Fibroblast of skin of left quadriceps (primary cell): ENCODE results near the gene KRT5.

Experiments used
- DNase-seq, 2 experiments: peaks; one replicate each; pipeline ENCODE4 v3.0.0-alpha.2; 2013; ENCODE audit warnings: low read depth in 2 of 2

The KRT5 gene

DNA sequence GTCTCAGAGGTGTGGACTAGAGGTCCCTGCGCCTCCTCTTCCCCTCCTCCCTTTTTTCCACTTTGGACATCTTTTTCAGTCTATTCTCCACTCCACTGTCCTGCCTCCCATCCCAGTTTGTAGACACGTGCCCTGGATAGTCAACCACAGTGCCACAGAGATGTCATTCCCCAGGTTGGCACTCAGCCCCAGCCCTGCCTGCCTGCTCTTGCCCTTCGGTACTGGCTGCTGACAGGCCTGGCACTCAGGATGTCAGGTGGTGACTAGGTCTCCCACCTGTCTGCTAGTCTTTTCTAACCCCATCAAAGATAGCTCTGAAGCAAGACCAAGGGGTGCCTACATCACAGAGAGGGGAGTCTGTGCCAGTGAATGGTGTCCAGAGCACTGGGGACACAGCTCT is 16.9 kb upstream of the KRT5 start:
- DNase-seq = no peak

DNA sequence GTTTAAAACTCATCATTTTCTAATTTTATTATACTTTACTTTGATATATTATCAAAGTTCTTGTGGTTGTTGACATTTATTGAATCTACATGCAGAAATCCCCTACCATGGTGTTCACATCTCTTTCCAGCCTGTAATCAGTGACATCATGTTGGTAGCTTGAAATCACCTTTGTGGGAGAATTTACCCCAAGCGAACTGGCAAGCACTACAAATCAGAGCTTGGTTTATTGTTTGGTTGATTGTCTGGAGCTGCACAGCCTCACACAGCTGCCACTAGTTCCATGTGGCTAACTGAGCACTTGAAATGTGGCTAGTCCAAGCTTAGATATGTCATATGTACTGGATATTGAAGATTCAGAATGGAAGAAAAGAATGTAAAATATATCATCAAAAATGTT is 15.4 kb upstream of the KRT5 start:
- DNase-seq = no peak

GRCh38 chr12:52534482-52534881 is 14.3 kb upstream of the KRT5 start:
- no peak for DNase-seq

GRCh38 chr12:52533686-52534470 is 13.7 kb upstream of the KRT5 start:
- DNase-seq = no peak

GRCh38 chr12:52532636-52533035 is 12.4 kb upstream of the KRT5 start:
- no peak for DNase-seq

DNA sequence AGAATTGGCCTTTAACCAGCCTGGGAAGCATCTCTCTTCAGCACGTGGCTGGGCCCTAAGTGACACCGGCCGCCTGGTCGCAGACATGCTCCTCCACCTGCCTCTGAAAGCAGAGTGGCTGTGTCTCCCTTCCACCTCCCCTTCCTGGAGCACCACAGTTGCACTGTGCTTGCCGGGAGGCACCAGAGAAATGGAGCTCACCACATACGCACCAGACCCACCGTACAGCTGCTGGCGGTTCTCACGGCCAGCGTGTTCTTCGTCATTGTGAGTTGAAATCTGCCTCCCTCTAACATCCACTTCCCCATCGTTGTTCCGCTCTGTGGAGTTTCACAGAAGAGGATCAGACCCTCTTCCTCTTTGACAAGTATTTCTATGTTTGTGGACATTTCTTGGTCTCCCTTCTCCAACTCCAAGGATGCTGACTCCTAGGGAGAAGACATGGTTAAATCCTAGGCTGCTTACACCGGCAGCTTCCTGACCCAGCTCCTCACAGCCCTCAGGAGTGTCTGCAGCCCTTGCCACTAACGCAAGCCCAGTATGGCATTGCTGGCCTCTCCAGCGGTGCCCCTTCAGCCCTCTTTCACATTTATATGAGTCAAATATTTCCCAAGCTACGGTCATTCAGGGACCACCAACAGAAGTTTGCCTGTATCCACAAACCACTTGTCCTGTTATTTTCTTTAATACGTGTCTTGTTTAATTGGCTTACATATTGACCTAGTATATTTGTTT is 11.5 kb upstream of the KRT5 start:
- DNase-seq = no peak

- no peak for DNase-seq
These were observed 10.7 kb upstream of the KRT5 start for GRCh38 chr12:52530905-52531304.

DNA sequence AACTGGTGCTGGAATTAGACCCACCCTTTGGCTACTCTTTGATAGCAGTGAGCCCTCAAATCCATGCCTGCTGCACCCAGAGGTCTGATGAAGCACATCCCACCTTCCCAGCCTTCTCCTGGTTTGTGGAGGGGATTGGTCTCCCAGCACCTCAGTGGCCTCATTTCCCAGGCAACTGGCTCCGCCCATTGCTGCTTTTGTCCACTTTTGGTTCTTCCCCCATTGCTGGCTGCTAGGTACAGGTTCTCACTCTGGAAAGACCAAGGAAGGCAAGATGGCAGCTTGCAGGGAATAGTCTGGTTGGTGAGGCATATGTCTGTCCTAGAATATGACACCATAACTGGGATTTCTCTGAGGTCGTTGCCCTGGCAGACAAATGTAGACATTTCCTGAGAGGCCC is 10.2 kb upstream of the KRT5 start:
- no peak for DNase-seq

GRCh38 chr12:52529846-52530245 is 9.7 kb upstream of the KRT5 start:
- no peak for DNase-seq

GRCh38 chr12:52529417-52529816 is 9.2 kb upstream of the KRT5 start:
- DNase-seq = no peak

GRCh38 chr12:52528641-52529143 is 8.5 kb upstream of the KRT5 start:
- DNase-seq = no peak

DNA sequence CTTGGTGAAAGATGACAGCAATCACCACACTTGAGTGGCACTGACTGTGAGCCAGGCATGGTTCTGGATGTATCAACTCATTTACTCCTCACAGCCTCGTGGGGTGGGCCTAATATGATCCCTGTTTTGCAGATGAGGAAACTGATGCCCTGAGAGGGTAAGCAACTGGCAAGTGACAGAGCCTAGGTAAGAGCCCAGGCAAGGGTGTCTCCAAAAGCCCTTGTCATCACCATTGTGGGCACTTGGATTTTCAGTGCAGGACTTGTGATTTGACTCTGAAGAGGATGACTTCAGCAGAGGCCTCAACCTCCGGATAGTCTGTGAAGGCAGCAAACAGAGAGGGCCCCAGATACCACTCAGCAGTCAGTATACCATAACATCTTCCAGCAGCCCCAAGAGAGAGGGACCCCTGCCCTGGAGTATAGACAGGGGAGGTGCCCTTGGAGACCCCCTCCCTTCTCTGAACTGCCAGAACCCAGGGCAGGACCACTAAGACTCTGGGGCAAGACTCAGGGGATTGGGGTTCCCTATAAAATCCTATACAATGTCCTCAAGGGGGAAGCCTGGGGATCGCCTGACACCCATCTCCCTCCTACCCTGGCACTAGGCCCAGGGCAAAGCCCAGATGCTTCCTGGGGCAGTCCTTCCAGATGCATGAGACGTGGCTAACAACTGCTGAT is 7.1 kb upstream of the KRT5 start:
- no peak for DNase-seq

GRCh38 chr12:52526511-52526951 is 6.3 kb upstream of the KRT5 start:
- no peak for DNase-seq

- DNase-seq = no peak
These were observed 5.7 kb upstream of the KRT5 start for GRCh38 chr12:52525661-52526499.

DNA sequence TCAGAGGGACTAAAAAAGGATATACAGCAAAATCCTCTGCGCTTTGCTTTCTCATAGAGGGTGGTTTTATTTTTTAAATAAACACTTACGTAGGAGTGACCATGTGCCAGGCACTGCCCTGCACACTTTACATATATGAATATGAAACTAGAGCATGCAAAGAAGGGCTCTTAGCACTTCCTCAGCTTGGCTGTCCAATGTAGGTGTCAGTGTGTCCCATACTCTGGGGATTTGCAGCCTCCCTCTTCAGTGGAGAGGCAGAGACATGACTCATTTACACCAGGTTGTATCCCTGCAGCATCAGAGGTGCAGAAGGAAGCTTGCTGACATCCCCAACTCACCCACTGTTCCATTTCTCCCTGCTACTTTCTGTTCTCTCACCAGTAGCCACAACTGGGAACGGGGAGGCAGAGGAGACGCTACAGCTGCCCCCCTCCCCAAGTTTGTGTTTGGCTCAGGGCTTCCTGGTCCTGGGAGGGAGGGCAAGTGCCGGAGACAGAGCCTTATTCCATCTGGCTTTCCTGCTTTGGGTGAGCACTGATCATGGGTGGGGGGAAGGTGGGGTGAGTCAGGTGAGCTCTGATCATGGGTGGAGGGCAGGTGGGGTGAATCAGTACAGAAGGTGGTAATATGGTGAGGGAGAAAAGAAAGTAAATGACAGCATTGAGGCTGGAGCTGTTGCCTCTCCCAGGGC is 4.9 kb upstream of the KRT5 start:
- no peak for DNase-seq

DNA sequence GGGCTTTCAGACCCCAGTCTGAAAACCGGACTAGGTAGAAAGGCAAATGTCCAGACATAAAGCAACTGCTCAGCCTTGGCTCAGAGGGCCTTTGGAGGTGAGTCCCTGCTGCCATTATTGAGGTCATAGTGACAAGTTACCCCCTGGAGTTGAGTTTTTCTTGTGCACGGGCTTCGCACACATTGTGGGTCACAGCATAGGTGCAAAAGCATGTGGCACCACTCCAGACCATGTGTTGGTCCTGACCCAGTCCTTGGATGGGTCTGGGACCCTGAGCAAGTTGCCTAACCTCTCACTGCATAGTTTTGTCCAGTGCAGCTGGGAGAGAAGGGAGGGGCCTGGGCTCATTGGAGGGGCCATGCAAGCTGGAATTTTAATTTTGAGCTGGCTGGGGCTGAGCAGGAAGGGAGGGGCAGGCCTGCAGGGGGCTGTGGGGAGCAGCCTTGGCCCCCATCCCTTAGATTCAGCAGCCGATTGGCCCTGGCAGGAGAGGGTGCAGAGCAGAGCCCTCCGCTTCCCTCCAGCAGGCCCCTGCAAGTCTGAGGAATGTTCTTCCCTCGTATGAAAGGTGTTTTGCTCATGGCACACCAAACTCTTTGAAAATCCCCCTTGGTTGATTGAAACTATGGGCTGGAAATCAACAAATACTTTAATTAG is 4.2 kb upstream of the KRT5 start:
- DNase-seq = no peak

DNA sequence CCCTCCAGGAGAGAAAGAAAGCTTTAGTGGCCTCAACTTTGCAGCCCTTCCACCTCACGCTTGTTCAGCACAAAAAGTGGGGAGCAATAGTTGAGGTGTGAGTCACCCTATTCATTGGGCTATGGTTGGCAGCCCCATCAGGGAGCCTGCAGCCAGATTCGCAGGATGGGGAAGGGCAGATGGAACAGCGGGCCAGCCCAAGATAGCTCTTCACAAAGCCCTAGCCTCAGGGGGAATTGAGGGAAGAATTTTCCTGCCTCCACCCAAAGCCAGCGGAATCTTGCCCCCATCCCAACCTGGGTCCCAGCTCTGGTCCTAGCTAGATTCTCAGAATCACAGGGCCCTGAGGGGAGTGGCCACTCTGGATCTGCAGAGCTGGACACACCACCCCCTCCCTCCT is 3.6 kb upstream of the KRT5 start:
- DNase-seq = no peak

DNA sequence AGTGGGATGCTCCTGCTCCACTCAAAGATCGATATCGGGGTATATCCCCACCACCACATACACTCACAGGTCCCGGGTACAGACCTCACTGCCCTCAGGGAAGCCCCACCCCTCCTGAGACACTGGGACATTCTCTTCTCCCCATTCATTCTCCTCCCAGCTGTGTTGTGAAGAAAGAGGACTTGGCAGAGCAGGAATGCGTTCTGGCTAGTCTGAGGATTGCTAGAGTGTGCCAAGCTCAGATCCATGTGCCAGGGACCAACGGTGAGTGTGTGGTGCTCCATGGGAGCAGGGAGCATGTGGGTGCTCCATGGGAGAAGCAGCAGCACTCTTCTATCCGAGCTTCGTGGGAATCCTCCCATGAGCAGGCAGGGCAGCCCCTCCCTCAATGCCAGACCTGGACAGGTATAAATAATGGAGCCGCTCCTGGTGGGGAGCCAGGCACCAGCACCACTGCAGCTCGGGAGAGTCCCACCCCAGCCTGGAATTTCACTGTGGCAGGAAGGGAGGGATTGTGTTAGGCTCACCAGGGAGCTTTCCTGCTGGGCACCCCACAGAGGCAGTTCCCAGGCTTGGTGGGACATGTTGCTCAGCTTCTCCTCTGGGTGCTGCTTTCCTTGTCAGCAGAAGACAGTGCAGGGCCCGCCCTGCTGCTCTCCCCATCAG is 2.3 kb upstream of the KRT5 start:
- no peak for DNase-seq

DNA sequence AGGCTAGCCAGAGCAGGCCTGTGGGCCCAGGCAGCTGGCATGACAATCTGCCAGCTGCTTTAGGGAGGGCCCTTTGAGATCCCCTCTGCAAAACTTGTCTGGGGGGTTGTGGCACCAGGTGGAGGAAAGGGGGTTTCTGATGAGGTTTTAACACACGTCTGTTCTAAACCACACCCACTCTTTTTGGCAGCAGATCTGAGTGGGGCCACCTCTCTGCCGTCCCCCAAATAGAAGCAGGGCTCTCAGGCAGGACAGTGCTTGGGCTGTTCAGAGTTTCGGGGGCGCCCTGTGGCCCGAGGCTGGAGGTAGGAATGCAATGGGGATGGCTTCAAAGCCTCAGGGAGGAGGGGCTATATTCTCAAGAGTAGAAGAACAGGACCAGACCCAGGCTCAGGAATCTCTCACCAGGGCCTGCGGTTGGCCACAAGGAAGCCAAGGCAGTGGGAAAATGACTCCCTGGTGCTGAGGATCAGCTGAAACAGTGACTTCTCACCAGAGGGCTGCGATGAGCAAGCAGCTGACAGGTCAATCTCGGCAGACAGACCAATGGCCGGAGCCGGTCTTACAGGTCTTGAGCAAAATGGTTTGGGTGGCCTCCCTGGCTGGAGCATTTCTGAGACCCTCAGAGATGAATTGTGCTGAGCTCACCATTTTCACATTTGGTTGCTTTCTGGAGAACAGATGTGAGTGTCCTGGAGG is 1.5 kb upstream of the KRT5 start:
- DNase-seq = peak; percentile 11 to 20
